Measurements from ENCODE around the gene CCDC157.

GRCh38 chr22:30340911-30341685 lies 15.7 kb upstream of the CCDC157 start:
- TF ChIP-seq CTCF (IDR thresholded peaks at IDR 0.05) (no peak), POLR2A (IDR thresholded peaks at IDR 0.05) (no peak)

All from right lobe of liver (tissue), 4 donors.